NCI-H2029 treated with DMSO at 0.1 percent for 48 hours (cell line): ENCODE measurements around the gene RBP3.

Experiments used
- DNase-seq: peaks from one replicate; lab custom pipeline; 2025; lab: John Stamatoyannopoulos, UW

Gene RBP3

GRCh38 chr10:47319784-47320183, 28.4 kb upstream of the RBP3 start:
- no peak for DNase-seq

GRCh38 chr10:47320812-47321211, 27.4 kb upstream of the RBP3 start:
- no peak for DNase-seq

GRCh38 chr10:47321521-47322195, 26.5 kb upstream of the RBP3 start:
- no peak for DNase-seq

GRCh38 chr10:47322300-47323061, 25.7 kb upstream of the RBP3 start, which contains the start of gene GDF2:
Gene GDF2 (plus strand): TSS chr10:47322454. CDS start chr10:47322669, 215 bp downstream.
- no peak for DNase-seq

GRCh38 chr10:47323087-47323486, 25.1 kb upstream of the RBP3 start:
- no peak for DNase-seq

GRCh38 chr10:47323636-47324296, 24.4 kb upstream of the RBP3 start:
- no peak for DNase-seq

GRCh38 chr10:47325303-47326291, 22.6 kb upstream of the RBP3 start:
- no peak for DNase-seq

- DNase-seq: no peak
These were observed 21.7 kb upstream of the RBP3 start for GRCh38 chr10:47326306-47326926.

- no peak for DNase-seq
These were observed 21.2 kb upstream of the RBP3 start for GRCh38 chr10:47326927-47327330.

GRCh38 chr10:47329855-47330254, 18.3 kb upstream of the RBP3 start:
- no peak for DNase-seq

- DNase-seq: no peak
These were observed 17.8 kb upstream of the RBP3 start for GRCh38 chr10:47330366-47330765.

GRCh38 chr10:47330804-47331203, 17.4 kb upstream of the RBP3 start:
- no peak for DNase-seq

GRCh38 chr10:47331491-47331890, 16.7 kb upstream of the RBP3 start:
- DNase-seq: no peak

- DNase-seq: no peak
These were observed 16.2 kb upstream of the RBP3 start for GRCh38 chr10:47331954-47332353.

- DNase-seq: no peak
These were observed 15.8 kb upstream of the RBP3 start for GRCh38 chr10:47332371-47332770.

- no peak for DNase-seq
These were observed 15.2 kb upstream of the RBP3 start for GRCh38 chr10:47332946-47333345.

- no peak for DNase-seq
These were observed 14.6 kb upstream of the RBP3 start for GRCh38 chr10:47333532-47333931.

GRCh38 chr10:47334466-47335295, 13.5 kb upstream of the RBP3 start:
- DNase-seq: no peak

- no peak for DNase-seq
These were observed 12.3 kb upstream of the RBP3 start for GRCh38 chr10:47335906-47336305.

- DNase-seq: no peak
These were observed 11.6 kb upstream of the RBP3 start for GRCh38 chr10:47336387-47337134.
